Spleen (tissue), 11 donors: Measurements from ENCODE around the gene KDM8. TPM values are rescaled to one million over a fixed set of nuclear protein-coding genes. Genes with fewer than 3 reads are reported as not detected.
A peak's percentile ranks its signal among the peaks of the same experiment; 100 is the strongest.
"Not testable (repeated sequence)": the region's sequence is repeated elsewhere in the genome, so short reads cannot be mapped to it uniquely, and the experiment has no call there.

Experiments used
- DNase-seq: peaks from one replicate; pipeline ENCODE4 v3.0.0-alpha.2; 2020
- H3K27ac ChIP-seq, 8 donors: fragments of 200-600 bp; sonication (generic) in 7 of 8; 1 replicate in 4 of 8; 2 replicates in 4 of 8; pipeline versions ENCODE4 v1.5.0 to v1.8.0; 2016 to 2021; ENCODE audit warnings: inconsistent platforms in 4 of 8, mild to moderate bottlenecking in 4 of 8, moderate library complexity in 1 of 8
- H3K27me3 ChIP-seq, 7 donors: fragments of 200-600 bp; sonication (generic) in 6 of 7; replicated peaks in 1 of 7; 1 replicate in 4 of 7; 2 replicates in 3 of 7; pipeline versions ENCODE4 v1.5.0 to v1.8.0; 2016 to 2021; ENCODE audit warnings: inconsistent platforms in 3 of 7, mild to moderate bottlenecking in 1 of 7
- H3K36me3 ChIP-seq, 6 donors: fragments of 200-600 bp; sonication (generic) in 5 of 6; 1 replicate in 4 of 6; 2 replicates in 2 of 6; pipeline versions ENCODE4 v1.5.0 to v1.8.0; 2016 to 2021; ENCODE audit warnings: inconsistent platforms in 2 of 6
- H3K4me1 ChIP-seq, 6 donors: fragments of 200-600 bp; sonication (generic) in 5 of 6; 1 replicate in 3 of 6; 2 replicates in 3 of 6; pipeline versions ENCODE4 v1.5.0 to v1.8.0; 2016 to 2021; ENCODE audit warnings: inconsistent platforms in 3 of 6
- H3K4me3 ChIP-seq, 8 donors: fragments of 200-600 bp; sonication (generic) in 7 of 8; 1 replicate in 4 of 8; 2 replicates in 4 of 8; pipeline versions ENCODE4 v1.5.0 to v1.8.0; 2016 to 2021; ENCODE audit warnings: inconsistent platforms in 4 of 8, mild to moderate bottlenecking in 4 of 8, moderate library complexity in 2 of 8
- H3K9me3 ChIP-seq, 8 donors: fragments of 200-600 bp; sonication (generic) in 7 of 8; 1 replicate in 4 of 8; 2 replicates in 4 of 8; pipeline versions ENCODE4 v1.5.0 to v1.8.0; 2016 to 2021; ENCODE audit warnings: inconsistent platforms in 4 of 8
- CTCF ChIP-seq, 11 experiments: fragments of 200-600 bp in 7 of 11; fragments of 450-650 bp in 4 of 11; sonication (generic) in 4 of 11; IDR thresholded peaks in 8 of 11; conservative IDR thresholded peaks in 3 of 11; 1 replicate in 7 of 11; 2 replicates in 4 of 11; pipeline versions ENCODE4 v1.4.0 to v1.8.0; 2016 to 2021; ENCODE audit warnings: antibody characterized with exemption in 11 of 11, inconsistent platforms in 4 of 11, mild to moderate bottlenecking in 1 of 11
- POLR2A ChIP-seq, 3 donors: fragments of 450-650 bp; IDR thresholded peaks; one replicate each; pipeline ENCODE4 v1.5.1; 2017; ENCODE audit warnings: antibody characterized with exemption in 3 of 3, mild to moderate bottlenecking in 1 of 3
- POLR2AphosphoS5 ChIP-seq, 3 donors: sonication (generic); formaldehyde crosslinking; IDR thresholded peaks; one replicate each; pipeline ENCODE4 v1.5.1; 2017; ENCODE audit warnings: antibody characterized with exemption in 3 of 3
- WGBS, 5 donors: extraction: QIAGEN DNeasy Blood & Tissue Kit in 3 of 5; methylation state at CpG; one replicate each; pipeline versions ENCODE4 v1.1.5 to v1.1.7; 2013 to 2018; 5-methylcytosine and 5-hydroxymethylcytosine counted together
- intact Hi-C: fragments of 100-400 bp; cut with DNase I; formaldehyde crosslinking; loops from one replicate; pipeline ENCODE4 v1.15.0; 2023; ENCODE audit warnings: low total_unique reads
- polyA plus RNA-seq, 3 donors: library from polyadenylated mRNA; stranded (reverse); fragments of 200-250 nt; gene quantifications; one replicate each; pipeline ENCODE4 v1.2.1, GENCODE V29; 2013
- total RNA-seq, 7 donors: library from RNA; depleted of rRNA in 3 of 7; stranded (reverse); fragments of >200 nt in 3 of 7; fragmentation: NEBNext Ultra II Directional in 4 of 7; extraction: Animal tissue kit (Norgen Biotek cat#: 25700) in 4 of 7; gene quantifications; one replicate each; pipeline versions ENCODE4 v1.1.0 to v1.2.1, GENCODE V29; 2016 to 2021
- donor health status: healthy with polysubstance abuse.
- donor health status: DM: no; HTN: no; CAD: no; lungs with moderate emphysema.
- donor health status: DM: no; HTN: no; CAD: no.
- donor health status: Bipolar disorder and iron deficiency.
- donor health status: healthy.
- donor health status: DM: no; HTN: no; CAD: no.
- donor health status: DM: yes; HTN: yes; CAD: no.

The KDM8 gene
- total and polyA plus RNA-seq, 10 donors, result 5.2 to 14.7 (median 9.6) TPM

- DNase-seq, result no peak
- Histone ChIP-seq H3K36me3 (no peaks in the 10 kb centered on the region), H3K4me1 (peaks cover 18 to 45% (median 25%) of the 10 kb centered on the region in 6 donors), H3K9me3 (peaks cover 0 to 8% (median 0%) of the 10 kb centered on the region in 8 donors), H3K27ac (peak overlapping the region in 6 of 8 donors; percentile 75 to 87 (median 80)), H3K4me3 (no peak overlapping the region), H3K27me3 (no peaks in the 10 kb centered on the region)
- intact Hi-C loops, result no loop called here
- no peak for TF ChIP-seq POLR2A (IDR thresholded peaks at IDR 0.05)
- no peak for TF ChIP-seq POLR2AphosphoS5 (IDR thresholded peaks at IDR 0.05)
- no peak for TF ChIP-seq CTCF (IDR thresholded peaks at IDR 0.05 in 8 of 11, conservative IDR thresholded peaks at IDR 0.05 in 3 of 11)
- WGBS, 5 donors, result 92 to 94% (median 92%) methylated on average over 12 of the region's 12 CpGs
Observed at GRCh38 chr16:27198451-27199234, 4.7 kb upstream of the KDM8 start.

GRCh38 chr16:27199235-27199586 is 4.1 kb upstream of the KDM8 start:
- 42 to 67% (median 51%) methylated on average over 3 of the region's 3 CpGs for WGBS, 5 donors
- no peak for DNase-seq
- intact Hi-C loops, result no loop called here

GRCh38 chr16:27199736-27200135 is 3.6 kb upstream of the KDM8 start:
- no peaks in the 10 kb centered on the region for H3K36me3 ChIP-seq
- intact Hi-C loops, result no loop called here
- H3K9me3 ChIP-seq, result peaks cover 0 to 4% (median 0%) of the 10 kb centered on the region in 8 donors
- peak; percentile 47 for DNase-seq
- H3K4me1 ChIP-seq, result peaks cover 22 to 54% (median 33%) of the 10 kb centered on the region in 6 donors
- 0 to 7% (median 5%) methylated on average over 1 of the region's 1 CpG for WGBS, 5 donors
- peak overlapping the region; percentile 58 to 87 (median 78) for H3K27ac ChIP-seq
- no peaks in the 10 kb centered on the region for H3K27me3 ChIP-seq
- H3K4me3 ChIP-seq, result peak overlapping the region in 1 of 8 donors; percentile 4
- no peak for TF ChIP-seq POLR2AphosphoS5 (IDR thresholded peaks at IDR 0.05)
- TF ChIP-seq POLR2A (IDR thresholded peaks at IDR 0.05), result no peak

More at GRCh38 chr16:27199235-27199586, 4.1 kb upstream of the KDM8 start:
- Histone ChIP-seq H3K4me1 (peaks cover 18 to 49% (median 27%) of the 10 kb centered on the region in 6 donors), H3K9me3 (peaks cover 0 to 8% (median 0%) of the 10 kb centered on the region in 8 donors), H3K4me3 (peak overlapping the region in 1 of 8 donors; percentile 4), H3K27me3 (no peaks in the 10 kb centered on the region), H3K36me3 (no peaks in the 10 kb centered on the region), H3K27ac (peak overlapping the region in 7 of 8 donors; percentile 58 to 87 (median 79))
- TF ChIP-seq POLR2AphosphoS5 (IDR thresholded peaks at IDR 0.05) (no peak), POLR2A (IDR thresholded peaks at IDR 0.05) (no peak), CTCF (IDR thresholded peaks at IDR 0.05 in 8 of 11, conservative IDR thresholded peaks at IDR 0.05 in 3 of 11) (no peak)

GRCh38 chr16:27200914-27201313 is 2.4 kb upstream of the KDM8 start:
- H3K36me3 ChIP-seq, H3K4me3 ChIP-seq, DNase-seq, H3K9me3 ChIP-seq, intact Hi-C loops, H3K27me3 ChIP-seq: not testable (repeated sequence)
- Histone ChIP-seq H3K27ac (peak overlapping the region in 2 of 8 donors; percentile 77 to 87), H3K4me1 (peaks cover 23 to 66% (median 37%) of the 10 kb centered on the region in 6 donors)
- 94 to 100% (median 96%) methylated on average over 3 of the region's 3 CpGs for WGBS, 5 donors

- H3K36me3 ChIP-seq, result peaks cover 0 to 15% (median 0%) of the 10 kb centered on the region in 6 donors
- TF ChIP-seq POLR2A (IDR thresholded peaks at IDR 0.05) (no peak), POLR2AphosphoS5 (IDR thresholded peaks at IDR 0.05) (no peak), CTCF (IDR thresholded peaks at IDR 0.05 in 8 of 11, conservative IDR thresholded peaks at IDR 0.05 in 3 of 11) (no peak)
- H3K27ac ChIP-seq, result peak overlapping the region; percentile 96 to 99 (median 96)
- peak overlapping the region; percentile 46 to 80 (median 54) for H3K4me3 ChIP-seq
- no peaks in the 10 kb centered on the region for H3K27me3 ChIP-seq
- intact Hi-C loops, result no loop called here
- no peaks in the 10 kb centered on the region for H3K9me3 ChIP-seq
- peaks cover 23 to 69% (median 37%) of the 10 kb centered on the region in 6 donors for H3K4me1 ChIP-seq
- DNase-seq, result peak; percentile 98
- 24 to 26% (median 26%) methylated on average over 17 to 19 of the region's 19 CpGs for WGBS, 5 donors
Observed at GRCh38 chr16:27202923-27203506, 311 bp upstream of the KDM8 start.
